Prostate gland (tissue), 2 donors: ENCODE results near the gene TGFBRAP1.

Experiments
- CTCF ChIP-seq, 4 experiments: fragments of 200-600 bp in 2 of 4; fragments of 450-650 bp in 2 of 4; sonication (generic) in 2 of 4; IDR thresholded peaks; 1 replicate in 3 of 4; 2 replicates in 1 of 4; pipeline ENCODE4 v1.5.1; 2016 to 2019; ENCODE audit warnings: antibody characterized with exemption in 4 of 4, mild to moderate bottlenecking in 2 of 4, moderate library complexity in 2 of 4
- POLR2AphosphoS5 ChIP-seq: sonication (generic); formaldehyde crosslinking; IDR thresholded peaks from one replicate; pipeline ENCODE4 v1.6.1; 2017; ENCODE audit warnings: antibody characterized with exemption

- TF ChIP-seq CTCF (IDR thresholded peaks at IDR 0.05) (no peak), POLR2AphosphoS5 (no peak)
Measured at GRCh38 chr2:105365206-105365605, 35.7 kb upstream of the TGFBRAP1 start.
